Stromal cell of bone marrow (primary cell): Measurements from ENCODE around the gene ERGIC1.
A peak's percentile ranks its signal among the peaks of the same experiment; 100 is the strongest.
"Not testable (repeated sequence)": the region's sequence is repeated elsewhere in the genome, so short reads cannot be mapped to it uniquely, and the experiment has no call there.

ENCODE experiments used
- DNase-seq: peaks from one replicate; pipeline ENCODE4 v3.0.0-alpha.2; 2012; ENCODE audit warnings: low read depth

Gene ERGIC1

GRCh38 chr5:172833686-172834414, at the start of gene ERGIC1:
Gene ERGIC1 (plus strand): TSS chr5:172834251. CDS start chr5:172834414, 163 bp downstream.
- peak; percentile 72 for DNase-seq

GRCh38 chr5:172785429-172786088, 48.5 kb upstream of the ERGIC1 start:
- DNase-seq: no peak

- no peak for DNase-seq
Measured at GRCh38 chr5:172786736-172787462, 47.2 kb upstream of the ERGIC1 start.

- DNase-seq: not testable (repeated sequence)
Measured at GRCh38 chr5:172787538-172787937, 46.5 kb upstream of the ERGIC1 start.

- DNase-seq: no peak
Measured at GRCh38 chr5:172788771-172789686, 45.0 kb upstream of the ERGIC1 start.

- DNase-seq: no peak
Measured at GRCh38 chr5:172789687-172790495, 44.2 kb upstream of the ERGIC1 start.

GRCh38 chr5:172790496-172790889, 43.6 kb upstream of the ERGIC1 start:
- DNase-seq: no peak

- DNase-seq: no peak
Measured at GRCh38 chr5:172791286-172791685, 42.8 kb upstream of the ERGIC1 start.

- DNase-seq: no peak
Measured at GRCh38 chr5:172791726-172792445, 42.2 kb upstream of the ERGIC1 start.

- no peak for DNase-seq
Measured at GRCh38 chr5:172792701-172793570, 41.1 kb upstream of the ERGIC1 start.

GRCh38 chr5:172793577-172794488, 40.2 kb upstream of the ERGIC1 start:
- DNase-seq: no peak

GRCh38 chr5:172795318-172795977, 38.6 kb upstream of the ERGIC1 start:
- peak; percentile 99 for DNase-seq

GRCh38 chr5:172796306-172796705, 37.7 kb upstream of the ERGIC1 start:
- no peak for DNase-seq

GRCh38 chr5:172797771-172798191, 36.3 kb upstream of the ERGIC1 start:
- DNase-seq: no peak

- DNase-seq: peak; percentile 94
Measured at GRCh38 chr5:172798422-172799215, 35.4 kb upstream of the ERGIC1 start.

GRCh38 chr5:172799416-172799815, 34.6 kb upstream of the ERGIC1 start:
- DNase-seq: no peak

GRCh38 chr5:172800088-172800551, 33.9 kb upstream of the ERGIC1 start:
- DNase-seq: peak; percentile 85
